Measurements from ENCODE around the gene SETBP1.

The SETBP1 gene

DNA sequence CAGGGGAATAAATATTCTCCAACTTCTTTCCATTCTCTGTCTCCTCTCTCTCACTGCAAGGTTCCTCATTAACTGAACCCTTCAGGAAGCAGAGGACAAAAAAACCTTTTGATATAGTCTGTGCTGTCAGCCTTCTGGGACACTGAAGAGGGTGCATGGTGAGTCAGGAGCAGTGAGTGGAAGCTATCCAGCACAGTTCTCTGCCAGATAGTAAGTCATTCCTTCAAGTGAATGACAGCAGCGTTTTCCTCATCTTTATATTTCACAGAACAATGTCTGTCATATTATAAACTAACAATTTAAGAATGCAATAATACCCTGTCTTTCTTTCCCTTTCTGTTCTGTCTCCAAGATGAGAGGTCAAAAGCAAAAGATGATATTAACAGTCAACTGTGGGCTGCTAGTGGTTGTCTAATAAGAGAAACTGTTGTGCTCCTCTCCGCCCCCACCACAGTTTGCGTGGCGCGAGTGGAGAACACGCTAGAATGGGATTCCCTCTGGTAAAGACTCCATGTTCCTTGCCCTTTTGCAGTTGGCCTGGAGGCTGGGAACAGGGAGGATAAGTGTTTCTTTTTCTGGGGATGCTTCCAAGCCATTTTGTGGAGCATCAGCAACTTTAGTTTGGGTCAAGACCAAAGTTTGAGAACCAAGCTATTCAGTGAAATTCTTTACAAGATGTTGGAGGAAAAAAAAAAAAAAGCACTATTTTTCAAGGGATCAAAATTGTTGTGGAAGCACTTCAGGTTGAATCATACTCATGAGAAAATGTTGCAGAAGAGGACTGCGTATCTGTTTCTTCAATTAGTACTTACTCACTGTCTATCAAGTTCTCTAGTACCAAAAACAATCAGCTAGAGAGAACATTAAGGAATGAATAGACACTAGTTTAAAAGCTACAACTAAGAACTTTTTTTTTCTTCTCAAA lies 430.2 kb downstream of the SETBP1 start:
- WGBS (ENCODE audit: extremely low coverage, insufficient coverage, insufficient read length) = no CpG with 5 or more reads among the region's 7 CpGs
- Histone ChIP-seq H3K27ac (ENCODE audit: low read depth, low read length) (no peak overlapping the region), H3K18ac (ENCODE audit: low read length) (no peak overlapping the region), H3K23ac (ENCODE audit: low read length) (no peak overlapping the region), H2BK12ac (ENCODE audit: low read length) (no peak overlapping the region), H3K79me2 (ENCODE audit: control insufficient read depth, insufficient read depth, low read length, poor library complexity) (no peaks in the 10 kb centered on the region), H3K4me2 (ENCODE audit: low read length) (no peak overlapping the region), H4K91ac (ENCODE audit: low read depth, low read length) (no peak overlapping the region), H2BK5ac (ENCODE audit: low read depth, low read length, poor library complexity) (no peak overlapping the region), H4K8ac (ENCODE audit: low read depth, low read length) (no peak overlapping the region), H2AFZ (ENCODE audit: insufficient read depth, low read length, poor library complexity) (peak overlapping the region; percentile 33), H3K4me3 (ENCODE audit: low read depth, low read length) (no peak overlapping the region), H3K79me1 (ENCODE audit: low read length) (no peaks in the 10 kb centered on the region), H3K9me3 (ENCODE audit: insufficient read depth, low read depth, low read length) (no peaks in the 10 kb centered on the region), H3K9ac (ENCODE audit: low read length) (no peak overlapping the region), H2BK120ac (ENCODE audit: insufficient read depth, low read length, poor library complexity) (no peak overlapping the region), H3K27me3 (ENCODE audit: insufficient read depth, low read length) (no peaks in the 10 kb centered on the region), H3K14ac (ENCODE audit: low read length) (no peak overlapping the region), H3K36me3 (ENCODE audit: control insufficient read depth in 1 of 2, insufficient read depth in 2 of 2, low read length in 2 of 2) (no peaks in the 10 kb centered on the region), H2AK5ac (ENCODE audit: low read length) (no peak overlapping the region), H3K4ac (ENCODE audit: low read depth, low read length) (no peak overlapping the region), H4K12ac (ENCODE audit: low read depth, low read length) (no peak overlapping the region), H3K4me1 (ENCODE audit: control insufficient read depth in 1 of 2, insufficient read depth in 2 of 2, low read length in 2 of 2) (no peaks in the 10 kb centered on the region)
- DNase-seq = no peak

DNA sequence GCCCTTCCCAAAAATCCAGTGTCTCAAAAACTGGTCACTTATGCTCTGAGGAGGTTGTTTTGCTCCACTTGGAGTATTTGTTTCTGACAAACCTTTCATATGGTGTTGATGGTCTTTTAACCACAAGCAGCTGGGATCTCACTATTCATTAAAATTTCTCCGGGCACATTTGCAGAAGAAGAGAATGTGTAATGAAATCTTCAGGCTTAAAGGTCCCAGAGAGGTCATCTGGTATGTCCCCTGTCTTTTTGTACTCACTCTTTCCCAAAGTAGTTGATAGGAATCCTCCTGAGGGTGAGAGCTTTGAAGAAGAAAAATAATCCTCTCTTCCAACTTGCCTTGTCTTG lies 430.8 kb downstream of the SETBP1 start:
- Histone ChIP-seq H3K79me1 (ENCODE audit: low read length) (no peaks in the 10 kb centered on the region), H2AK5ac (ENCODE audit: low read length) (no peak overlapping the region), H3K27me3 (ENCODE audit: insufficient read depth, low read length) (no peaks in the 10 kb centered on the region), H3K27ac (ENCODE audit: low read depth, low read length) (no peak overlapping the region), H3K9me3 (ENCODE audit: insufficient read depth, low read depth, low read length) (no peaks in the 10 kb centered on the region), H2BK12ac (ENCODE audit: low read length) (no peak overlapping the region), H4K91ac (ENCODE audit: low read depth, low read length) (no peak overlapping the region), H3K9ac (ENCODE audit: low read length) (no peak overlapping the region), H3K23ac (ENCODE audit: low read length) (no peak overlapping the region), H3K4me1 (ENCODE audit: control insufficient read depth in 1 of 2, insufficient read depth in 2 of 2, low read length in 2 of 2) (no peaks in the 10 kb centered on the region), H4K8ac (ENCODE audit: low read depth, low read length) (no peak overlapping the region), H3K14ac (ENCODE audit: low read length) (no peak overlapping the region), H3K36me3 (ENCODE audit: control insufficient read depth in 1 of 2, insufficient read depth in 2 of 2, low read length in 2 of 2) (no peaks in the 10 kb centered on the region), H2BK120ac (ENCODE audit: insufficient read depth, low read length, poor library complexity) (no peak overlapping the region), H3K4me2 (ENCODE audit: low read length) (no peak overlapping the region), H3K4ac (ENCODE audit: low read depth, low read length) (no peak overlapping the region), H3K79me2 (ENCODE audit: control insufficient read depth, insufficient read depth, low read length, poor library complexity) (no peaks in the 10 kb centered on the region), H3K4me3 (ENCODE audit: low read depth, low read length) (no peak overlapping the region), H2BK5ac (ENCODE audit: low read depth, low read length, poor library complexity) (no peak overlapping the region), H4K12ac (ENCODE audit: low read depth, low read length) (no peak overlapping the region), H2AFZ (ENCODE audit: insufficient read depth, low read length, poor library complexity) (no peak overlapping the region), H3K18ac (ENCODE audit: low read length) (no peak overlapping the region)
- DNase-seq = no peak
- no CpG with 5 or more reads among the region's 1 CpG for WGBS (ENCODE audit: extremely low coverage, insufficient coverage, insufficient read length)

DNA sequence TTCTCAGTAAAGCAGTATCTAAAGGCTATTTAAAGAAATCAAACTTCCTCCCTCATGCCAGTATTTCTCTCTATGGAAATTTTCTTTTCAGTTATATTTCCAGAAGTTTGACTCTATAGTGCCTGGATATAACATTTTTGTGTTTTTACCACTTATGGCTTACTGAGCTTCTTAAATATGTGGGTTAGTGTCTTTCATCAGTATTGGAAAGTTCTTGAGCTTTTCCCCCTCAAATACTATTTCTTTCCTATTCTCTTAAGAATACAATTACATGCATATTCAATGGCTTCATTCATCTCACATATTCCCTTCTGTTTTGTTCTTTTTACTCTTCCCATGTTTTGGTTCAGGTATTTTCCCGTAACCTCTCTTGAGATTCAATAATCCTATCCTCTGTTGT lies 432.0 kb downstream of the SETBP1 start:
- H2BK5ac ChIP-seq (ENCODE audit: low read depth, low read length, poor library complexity) = no peak overlapping the region
- no peak overlapping the region for H2BK120ac ChIP-seq (ENCODE audit: insufficient read depth, low read length, poor library complexity)
- no peak overlapping the region for H3K18ac ChIP-seq (ENCODE audit: low read length)
- no peaks in the 10 kb centered on the region for H3K4me1 ChIP-seq (ENCODE audit: control insufficient read depth in 1 of 2, insufficient read depth in 2 of 2, low read length in 2 of 2)
- H3K27ac ChIP-seq (ENCODE audit: low read depth, low read length) = no peak overlapping the region
- no CpG with 5 or more reads among the region's 1 CpG for WGBS (ENCODE audit: extremely low coverage, insufficient coverage, insufficient read length)
- H3K27me3 ChIP-seq (ENCODE audit: insufficient read depth, low read length) = no peaks in the 10 kb centered on the region
- no peaks in the 10 kb centered on the region for H3K36me3 ChIP-seq (ENCODE audit: control insufficient read depth in 1 of 2, insufficient read depth in 2 of 2, low read length in 2 of 2)
- H2AK5ac ChIP-seq (ENCODE audit: low read length) = no peak overlapping the region
- H3K9ac ChIP-seq (ENCODE audit: low read length) = no peak overlapping the region
- H2BK12ac ChIP-seq (ENCODE audit: low read length) = no peak overlapping the region
- no peak overlapping the region for H3K4me2 ChIP-seq (ENCODE audit: low read length)
- no peak overlapping the region for H3K23ac ChIP-seq (ENCODE audit: low read length)
- no peaks in the 10 kb centered on the region for H3K79me2 ChIP-seq (ENCODE audit: control insufficient read depth, insufficient read depth, low read length, poor library complexity)
- no peak overlapping the region for H2AFZ ChIP-seq (ENCODE audit: insufficient read depth, low read length, poor library complexity)
- no peaks in the 10 kb centered on the region for H3K79me1 ChIP-seq (ENCODE audit: low read length)
- H3K4ac ChIP-seq (ENCODE audit: low read depth, low read length) = no peak overlapping the region
- H4K91ac ChIP-seq (ENCODE audit: low read depth, low read length) = no peak overlapping the region
- no peaks in the 10 kb centered on the region for H3K9me3 ChIP-seq (ENCODE audit: insufficient read depth, low read depth, low read length)
- H4K8ac ChIP-seq (ENCODE audit: low read depth, low read length) = no peak overlapping the region
- no peak overlapping the region for H3K4me3 ChIP-seq (ENCODE audit: low read depth, low read length)
- no peak for DNase-seq
- no peak overlapping the region for H4K12ac ChIP-seq (ENCODE audit: low read depth, low read length)
- no peak overlapping the region for H3K14ac ChIP-seq (ENCODE audit: low read length)

DNA sequence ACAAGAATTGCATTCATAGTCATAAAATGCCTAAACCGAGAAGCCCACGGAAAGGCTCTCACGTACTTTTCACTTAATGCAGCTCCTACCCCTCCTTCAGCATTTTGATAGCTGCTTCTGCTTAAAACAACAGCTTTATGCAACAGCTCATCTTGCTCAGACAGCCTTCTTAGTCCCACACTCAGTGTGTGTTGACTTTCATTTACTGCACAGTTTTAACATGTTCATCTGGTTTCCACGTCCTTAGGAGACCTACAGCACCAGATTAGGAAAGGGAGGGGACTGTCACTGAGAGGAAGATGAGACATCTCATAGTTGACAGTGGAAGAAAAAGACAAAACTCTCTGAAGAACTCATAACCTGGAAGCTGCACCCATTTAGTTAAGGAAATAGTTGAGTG lies 435.4 kb downstream of the SETBP1 start:
- no peak overlapping the region for H3K4me2 ChIP-seq (ENCODE audit: low read length)
- H3K18ac ChIP-seq (ENCODE audit: low read length) = no peak overlapping the region
- no peak overlapping the region for H2BK12ac ChIP-seq (ENCODE audit: low read length)
- H3K4me3 ChIP-seq (ENCODE audit: low read depth, low read length) = no peak overlapping the region
- DNase-seq = no peak
- no peak overlapping the region for H2AFZ ChIP-seq (ENCODE audit: insufficient read depth, low read length, poor library complexity)
- H3K27ac ChIP-seq (ENCODE audit: low read depth, low read length) = no peak overlapping the region
- H3K79me1 ChIP-seq (ENCODE audit: low read length) = no peaks in the 10 kb centered on the region
- no peak overlapping the region for H3K23ac ChIP-seq (ENCODE audit: low read length)
- no peak overlapping the region for H4K12ac ChIP-seq (ENCODE audit: low read depth, low read length)
- H4K91ac ChIP-seq (ENCODE audit: low read depth, low read length) = no peak overlapping the region
- WGBS (ENCODE audit: extremely low coverage, insufficient coverage, insufficient read length) = no CpG with 5 or more reads among the region's 4 CpGs
- no peaks in the 10 kb centered on the region for H3K4me1 ChIP-seq (ENCODE audit: control insufficient read depth in 1 of 2, insufficient read depth in 2 of 2, low read length in 2 of 2)
- H2BK5ac ChIP-seq (ENCODE audit: low read depth, low read length, poor library complexity) = no peak overlapping the region
- no peaks in the 10 kb centered on the region for H3K27me3 ChIP-seq (ENCODE audit: insufficient read depth, low read length)
- H3K4ac ChIP-seq (ENCODE audit: low read depth, low read length) = no peak overlapping the region
- no peak overlapping the region for H2AK5ac ChIP-seq (ENCODE audit: low read length)
- no peak overlapping the region for H4K8ac ChIP-seq (ENCODE audit: low read depth, low read length)
- H3K9me3 ChIP-seq (ENCODE audit: insufficient read depth, low read depth, low read length) = no peaks in the 10 kb centered on the region
- no peak overlapping the region for H2BK120ac ChIP-seq (ENCODE audit: insufficient read depth, low read length, poor library complexity)
- no peaks in the 10 kb centered on the region for H3K79me2 ChIP-seq (ENCODE audit: control insufficient read depth, insufficient read depth, low read length, poor library complexity)
- no peak overlapping the region for H3K9ac ChIP-seq (ENCODE audit: low read length)
- H3K36me3 ChIP-seq (ENCODE audit: control insufficient read depth in 1 of 2, insufficient read depth in 2 of 2, low read length in 2 of 2) = no peaks in the 10 kb centered on the region
- no peak overlapping the region for H3K14ac ChIP-seq (ENCODE audit: low read length)
